Adrenal gland (tissue), 12 donors: ENCODE data around the gene CCR3. TPM values are rescaled to one million over a fixed set of nuclear protein-coding genes. Genes with fewer than 3 reads are reported as not detected.

Experiments used
- DNase-seq, 7 donors: peaks; one replicate each; pipeline ENCODE4 v3.0.0-alpha.2; 2019 to 2020
- H3K27ac ChIP-seq, 5 donors: fragments of 200-600 bp; sonication (generic) in 4 of 5; 1 replicate in 3 of 5; 2 replicates in 2 of 5; pipeline versions ENCODE4 v1.5.1 to v1.8.0; 2016 to 2020; ENCODE audit warnings: mild to moderate bottlenecking in 1 of 5
- H3K27me3 ChIP-seq: fragments of 200-600 bp; 2 replicates; pipeline ENCODE4 v1.8.0; 2021
- H3K36me3 ChIP-seq, 2 donors: fragments of 200-600 bp; replicated peaks in 1 of 2; 1 replicate in 1 of 2; 2 replicates in 1 of 2; pipeline versions ENCODE4 v1.5.1 to v1.8.0; 2018 to 2022
- H3K4me1 ChIP-seq, 2 donors: fragments of 200-600 bp; replicated peaks in 1 of 2; 1 replicate in 1 of 2; 2 replicates in 1 of 2; pipeline versions ENCODE4 v1.5.1 to v1.8.0; 2018 to 2021
- H3K4me3 ChIP-seq, 4 donors: fragments of 200-600 bp; sonication (generic) in 3 of 4; one replicate each; pipeline ENCODE4 v1.5.1; 2016 to 2018
- H3K9me3 ChIP-seq, 3 donors: fragments of 200-600 bp; sonication (generic) in 1 of 3; replicated peaks in 1 of 3; 1 replicate in 2 of 3; 2 replicates in 1 of 3; pipeline versions ENCODE4 v1.5.1 to v1.8.0; 2016 to 2021
- CTCF ChIP-seq, 6 experiments: fragments of 450-650 bp in 4 of 6; fragments of 200-600 bp in 2 of 6; sonication (generic) in 1 of 6; IDR thresholded peaks; 1 replicate in 5 of 6; 2 replicates in 1 of 6; pipeline versions ENCODE4 v1.5.1 to v1.8.0; 2016 to 2021; ENCODE audit warnings: antibody characterized with exemption in 6 of 6, mild to moderate bottlenecking in 2 of 6, moderate library complexity in 1 of 6
- POLR2A ChIP-seq, 2 donors: fragments of 450-650 bp; IDR thresholded peaks; one replicate each; pipeline ENCODE4 v1.6.1; 2017; ENCODE audit warnings: antibody characterized with exemption in 2 of 2, mild to moderate bottlenecking in 2 of 2, moderate library complexity in 1 of 2
- WGBS, 4 donors: extraction: QIAGEN DNeasy Blood & Tissue Kit in 2 of 4; methylation state at CpG; one replicate each; pipeline versions ENCODE4 v1.1.5 to v1.1.7; 2013 to 2017; 5-methylcytosine and 5-hydroxymethylcytosine counted together
- intact Hi-C, 2 donors: fragments of 100-400 bp; cut with DNase I; formaldehyde crosslinking; loops; one replicate each; pipeline versions ENCODE4 v1.14.1 to v1.15.0; 2022 to 2023
- polyA plus RNA-seq, 3 donors: library from polyadenylated mRNA; stranded (reverse); fragments of 200-250 nt in 2 of 3; fragments of 350-450 nt in 1 of 3; fragmentation: Illumina TruSeq in 1 of 3; extraction: RNeasy Lipid Tissue Mini Kit (QIAGEN cat#74804) in 1 of 3; gene quantifications; one replicate each; pipeline ENCODE4 v1.2.3, GENCODE V29; 2013 to 2014
- total RNA-seq, 9 donors: library from RNA; depleted of rRNA in 4 of 9; stranded (reverse); fragments of >200 nt in 4 of 9; fragments of 120-200 nt in 1 of 9; fragmentation: NEBNext Ultra II Directional in 1 of 9; extraction: Animal tissue kit (Norgen Biotek cat#: 25700) in 1 of 9; gene quantifications; one replicate each; pipeline versions ENCODE4 v1.1.0 to v1.2.4, GENCODE V29; 2013 to 2023
- donor health status: healthy with polysubstance abuse.
- donor health status: Bipolar disorder and iron deficiency.
- donor health status: DM: yes; HTN: yes; CAD: no.
- donor health status: DM: no; HTN: no; CAD: no.
- donor health status: DM: no; HTN: no; CAD: no.
- donor health status: DM: yes; HTN: yes; CAD: no.

CCR3 gene
- total and polyA plus RNA-seq, 12 donors: 0.07 TPM; not detected in 11

DNA sequence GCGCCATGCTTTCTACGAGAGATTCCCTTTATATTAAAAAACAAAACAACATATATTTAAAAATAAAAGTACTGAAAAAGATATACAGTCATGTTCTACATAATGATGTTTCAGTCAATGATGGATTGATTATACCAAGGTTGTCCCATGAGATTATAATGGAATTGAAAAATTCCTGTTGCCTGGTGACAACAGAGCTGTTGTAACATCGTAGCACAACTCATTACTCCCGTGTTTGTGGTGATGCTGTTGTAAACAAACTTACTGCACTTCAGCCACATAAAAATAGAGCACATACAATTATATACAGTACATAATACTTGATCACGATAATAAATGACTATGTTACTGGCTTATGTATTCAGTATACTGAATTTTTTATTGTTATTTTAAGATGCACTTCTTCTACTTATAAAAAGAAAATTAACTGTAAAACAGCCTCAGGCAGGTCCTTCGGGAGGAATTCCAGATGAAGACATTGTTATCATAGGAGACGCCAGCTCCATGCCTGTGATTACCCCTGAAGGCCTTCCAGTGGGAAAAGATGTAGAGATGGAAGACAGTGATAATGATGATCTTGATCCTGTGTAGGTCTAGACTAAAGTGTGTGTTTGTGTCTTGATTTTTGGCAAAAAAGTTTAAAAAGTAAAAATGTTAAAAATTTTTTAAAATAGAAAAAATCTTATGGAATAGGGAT, 45.9 kb upstream of the CCR3 start:
- no peaks in the 10 kb centered on the region for H3K9me3 ChIP-seq
- no peak overlapping the region for H3K4me3 ChIP-seq
- TF ChIP-seq CTCF (IDR thresholded peaks at IDR 0.05): no peak
- TF ChIP-seq POLR2A (IDR thresholded peaks at IDR 0.05): no peak
- H3K36me3 ChIP-seq: no peaks in the 10 kb centered on the region
- peaks cover 2% of the 10 kb centered on the region for H3K27me3 ChIP-seq
- no peak for DNase-seq
- peaks cover 0 to 4% of the 10 kb centered on the region in 2 donors for H3K4me1 ChIP-seq
- H3K27ac ChIP-seq: no peak overlapping the region
- WGBS, 4 donors: 76 to 80% (median 77%) methylated on average over 7 of the region's 7 CpGs
- intact Hi-C loops: no loop called here

- Histone ChIP-seq H3K4me1 (no peaks in the 10 kb centered on the region), H3K27me3 (peaks cover 1% of the 10 kb centered on the region), H3K9me3 (no peaks in the 10 kb centered on the region), H3K36me3 (no peaks in the 10 kb centered on the region), H3K4me3 (no peak overlapping the region), H3K27ac (no peak overlapping the region)
- TF ChIP-seq POLR2A (IDR thresholded peaks at IDR 0.05) (no peak), CTCF (IDR thresholded peaks at IDR 0.05) (no peak)
- DNase-seq: no peak
- intact Hi-C loops: no loop called here
- 58 to 72% (median 67%) methylated on average over 5 of the region's 5 CpGs for WGBS, 4 donors
Measured at GRCh38 chr3:46200211-46200610, 42.0 kb upstream of the CCR3 start.

DNA sequence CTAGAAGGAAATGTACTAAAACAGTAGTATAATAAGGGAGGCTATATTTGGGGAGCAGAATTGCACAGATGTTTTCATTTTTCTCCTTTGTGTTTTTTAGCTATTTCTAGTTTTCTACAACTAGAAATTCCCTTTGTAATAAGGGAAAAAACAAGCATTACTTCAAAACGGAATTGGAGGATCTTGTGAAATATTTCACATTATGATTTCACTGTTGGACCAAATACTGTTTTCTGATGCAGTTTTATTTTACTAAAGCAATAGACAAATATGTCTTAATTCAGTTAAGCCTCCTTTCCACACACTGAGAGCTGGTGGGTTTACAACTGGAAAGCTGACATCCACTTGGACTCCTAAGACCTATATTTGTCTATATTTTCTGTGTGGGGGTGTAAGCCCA, 41.5 kb upstream of the CCR3 start:
- Histone ChIP-seq H3K36me3 (no peaks in the 10 kb centered on the region), H3K4me1 (no peaks in the 10 kb centered on the region), H3K27me3 (no peaks in the 10 kb centered on the region), H3K4me3 (no peak overlapping the region), H3K9me3 (no peaks in the 10 kb centered on the region), H3K27ac (no peak overlapping the region)
- no peak for DNase-seq
- TF ChIP-seq POLR2A (IDR thresholded peaks at IDR 0.05) (no peak), CTCF (IDR thresholded peaks at IDR 0.05) (no peak)
- intact Hi-C loops: no loop called here
- 30 to 50% (median 38%) methylated on average over 1 of the region's 1 CpG for WGBS, 4 donors

DNA sequence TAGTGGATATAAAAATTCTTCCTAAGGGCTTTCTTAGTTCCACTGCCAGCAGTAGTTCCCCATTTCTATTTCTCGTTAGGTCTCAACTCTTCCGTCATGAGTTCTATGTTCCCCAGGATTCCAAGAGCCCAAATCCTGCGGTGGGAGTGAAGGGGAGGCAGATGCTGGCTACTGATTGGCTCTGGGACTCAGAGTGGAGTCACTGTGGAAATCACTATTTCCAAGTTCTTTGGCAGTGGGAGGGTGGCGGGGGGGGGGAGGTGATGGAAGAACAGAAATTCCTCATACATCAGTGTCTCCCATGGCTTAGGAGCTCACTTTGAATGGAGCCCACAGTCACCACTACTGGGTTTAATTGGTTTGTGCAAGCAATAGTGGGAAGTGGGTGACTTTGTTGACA, 39.7 kb upstream of the CCR3 start:
- WGBS, 4 donors: 64 to 81% (median 71%) methylated on average over 3 to 4 of the region's 4 CpGs
- H3K27me3 ChIP-seq: no peaks in the 10 kb centered on the region
- no peak overlapping the region for H3K4me3 ChIP-seq

More for the DNA sequence above, 39.7 kb upstream of the CCR3 start:
- H3K9me3 ChIP-seq: no peaks in the 10 kb centered on the region
- no peak for DNase-seq
- H3K4me1 ChIP-seq: no peaks in the 10 kb centered on the region
- TF ChIP-seq CTCF (IDR thresholded peaks at IDR 0.05) (no peak), POLR2A (IDR thresholded peaks at IDR 0.05) (no peak)
- intact Hi-C loops: no loop called here
- H3K27ac ChIP-seq: no peak overlapping the region
- H3K36me3 ChIP-seq: no peaks in the 10 kb centered on the region
